Astrocyte of the cerebellum (primary cell): Measurements from ENCODE around the gene SUDS3.
A peak's percentile ranks its signal among the peaks of the same experiment; 100 is the strongest.

Experiments
- DNase-seq: peaks from one replicate; pipeline ENCODE4 v3.0.0-alpha.2; 2011; ENCODE audit warnings: low read depth
- H3K4me3 ChIP-seq: 2 replicates; pipeline ENCODE4 v1.5.1; 2011; ENCODE audit warnings: mild to moderate bottlenecking, low read depth, low read length, moderate library complexity
- in situ Hi-C: cut with HindIII; loops from 2 replicates; pipeline ENCODE4 v1.10.0; 2017; ENCODE audit warnings: low sequenced_read_pairs
- TF ChIP-seq, protein P1 (sequence below): IDR thresholded peaks from 2 replicates; pipeline ENCODE4 v1.5.1; 2012; ENCODE audit warnings: low read length, low read depth, moderate library complexity, mild to moderate bottlenecking; ENCODE audit errors: missing control alignments

SUDS3 gene

DNA sequence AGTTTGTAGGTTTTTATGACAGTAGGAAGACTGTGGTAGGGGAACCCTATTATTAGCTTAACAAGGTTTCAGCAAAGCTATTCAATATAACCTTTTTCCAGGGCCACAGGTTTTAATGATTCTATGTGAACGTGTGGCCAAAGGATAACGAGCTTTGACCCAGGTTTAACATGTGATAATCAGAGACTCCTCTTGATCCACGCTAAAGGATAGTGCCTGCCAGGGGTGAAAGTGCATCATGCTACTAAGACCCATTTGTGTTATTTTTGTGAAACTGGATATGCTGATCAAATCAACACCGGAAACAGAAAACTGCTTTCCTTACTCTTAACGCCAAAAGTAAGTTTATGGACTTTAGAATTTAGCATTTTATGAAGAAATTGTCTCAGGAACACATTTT is 2.7 kb upstream of the SUDS3 start:
- in situ Hi-C loops, result no loop called here
- no peak for DNase-seq
- TF ChIP-seq, protein P1, sequence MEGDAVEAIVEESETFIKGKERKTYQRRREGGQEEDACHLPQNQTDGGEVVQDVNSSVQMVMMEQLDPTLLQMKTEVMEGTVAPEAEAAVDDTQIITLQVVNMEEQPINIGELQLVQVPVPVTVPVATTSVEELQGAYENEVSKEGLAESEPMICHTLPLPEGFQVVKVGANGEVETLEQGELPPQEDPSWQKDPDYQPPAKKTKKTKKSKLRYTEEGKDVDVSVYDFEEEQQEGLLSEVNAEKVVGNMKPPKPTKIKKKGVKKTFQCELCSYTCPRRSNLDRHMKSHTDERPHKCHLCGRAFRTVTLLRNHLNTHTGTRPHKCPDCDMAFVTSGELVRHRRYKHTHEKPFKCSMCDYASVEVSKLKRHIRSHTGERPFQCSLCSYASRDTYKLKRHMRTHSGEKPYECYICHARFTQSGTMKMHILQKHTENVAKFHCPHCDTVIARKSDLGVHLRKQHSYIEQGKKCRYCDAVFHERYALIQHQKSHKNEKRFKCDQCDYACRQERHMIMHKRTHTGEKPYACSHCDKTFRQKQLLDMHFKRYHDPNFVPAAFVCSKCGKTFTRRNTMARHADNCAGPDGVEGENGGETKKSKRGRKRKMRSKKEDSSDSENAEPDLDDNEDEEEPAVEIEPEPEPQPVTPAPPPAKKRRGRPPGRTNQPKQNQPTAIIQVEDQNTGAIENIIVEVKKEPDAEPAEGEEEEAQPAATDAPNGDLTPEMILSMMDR, result no peak
- peak overlapping the region; percentile 90 for H3K4me3 ChIP-seq

DNA sequence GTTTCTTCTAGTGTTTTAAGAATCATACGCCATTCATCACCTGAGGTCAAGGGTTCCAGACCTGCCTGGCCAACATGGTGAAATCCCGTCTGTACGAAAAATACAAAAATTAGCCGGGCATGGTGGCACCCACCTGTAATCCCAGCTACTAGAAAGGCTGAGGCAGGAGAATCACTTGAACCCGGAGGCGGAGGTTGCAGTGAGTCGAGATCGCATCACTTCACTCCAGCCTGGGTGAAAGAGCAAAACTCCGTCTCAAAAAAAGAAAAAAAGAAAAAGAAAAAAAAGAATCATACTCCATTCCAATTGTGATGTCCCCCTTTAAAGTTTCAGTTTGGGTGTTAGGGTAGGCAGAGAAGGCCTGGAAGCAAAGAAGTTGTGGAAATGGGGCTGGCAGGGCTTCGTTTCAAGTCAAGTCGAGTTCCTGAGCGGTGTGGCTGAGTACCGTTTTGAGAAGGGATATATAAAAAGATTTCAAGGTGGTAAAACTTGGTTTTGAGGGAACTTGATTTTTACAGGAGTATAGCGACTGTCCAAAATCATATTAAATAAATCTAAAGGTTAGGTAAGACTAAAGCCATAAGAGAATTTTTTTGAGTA is 2.1 kb upstream of the SUDS3 start:
- TF ChIP-seq, protein P1, result no peak
- H3K4me3 ChIP-seq, result no peak overlapping the region
- in situ Hi-C loops, result no loop called here
- DNase-seq, result no peak

- in situ Hi-C loops, result loop anchor here (5.0 kb wide), 1 partner anchor 193 kb away; no protein-coding TSS in a partner anchor
- TF ChIP-seq, protein P1, result no peak
- H3K4me3 ChIP-seq, result no peak overlapping the region
Observed at GRCh38 chr12:118374909-118375308, 1.4 kb upstream of the SUDS3 start.

DNA sequence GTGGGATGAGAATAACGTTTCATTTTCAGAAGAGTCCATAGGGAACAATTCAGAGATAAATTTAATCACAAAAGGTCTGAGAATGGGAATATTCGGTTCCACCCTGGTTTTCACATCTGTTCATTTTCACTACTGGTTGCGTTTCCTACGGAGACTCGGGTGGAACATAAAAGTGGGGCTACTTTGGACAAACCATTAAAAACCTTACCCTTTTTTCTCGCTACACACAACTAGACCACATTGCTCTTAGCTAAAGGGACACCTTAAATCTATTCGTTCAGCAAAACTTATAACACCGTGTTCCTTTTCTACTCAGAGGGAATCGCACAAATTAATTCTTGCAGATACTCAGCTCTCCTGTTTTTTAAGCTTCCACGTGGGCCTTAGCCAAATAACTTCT is 1.0 kb upstream of the SUDS3 start:
- in situ Hi-C loops, result loop anchor here (5.0 kb wide), 1 partner anchor 193 kb away; no protein-coding TSS in a partner anchor
- TF ChIP-seq, protein P1, result no peak
- no peak for DNase-seq
- no peak overlapping the region for H3K4me3 ChIP-seq

More at GRCh38 chr12:118374909-118375308, 1.4 kb upstream of the SUDS3 start:
- DNase-seq, result no peak

DNA sequence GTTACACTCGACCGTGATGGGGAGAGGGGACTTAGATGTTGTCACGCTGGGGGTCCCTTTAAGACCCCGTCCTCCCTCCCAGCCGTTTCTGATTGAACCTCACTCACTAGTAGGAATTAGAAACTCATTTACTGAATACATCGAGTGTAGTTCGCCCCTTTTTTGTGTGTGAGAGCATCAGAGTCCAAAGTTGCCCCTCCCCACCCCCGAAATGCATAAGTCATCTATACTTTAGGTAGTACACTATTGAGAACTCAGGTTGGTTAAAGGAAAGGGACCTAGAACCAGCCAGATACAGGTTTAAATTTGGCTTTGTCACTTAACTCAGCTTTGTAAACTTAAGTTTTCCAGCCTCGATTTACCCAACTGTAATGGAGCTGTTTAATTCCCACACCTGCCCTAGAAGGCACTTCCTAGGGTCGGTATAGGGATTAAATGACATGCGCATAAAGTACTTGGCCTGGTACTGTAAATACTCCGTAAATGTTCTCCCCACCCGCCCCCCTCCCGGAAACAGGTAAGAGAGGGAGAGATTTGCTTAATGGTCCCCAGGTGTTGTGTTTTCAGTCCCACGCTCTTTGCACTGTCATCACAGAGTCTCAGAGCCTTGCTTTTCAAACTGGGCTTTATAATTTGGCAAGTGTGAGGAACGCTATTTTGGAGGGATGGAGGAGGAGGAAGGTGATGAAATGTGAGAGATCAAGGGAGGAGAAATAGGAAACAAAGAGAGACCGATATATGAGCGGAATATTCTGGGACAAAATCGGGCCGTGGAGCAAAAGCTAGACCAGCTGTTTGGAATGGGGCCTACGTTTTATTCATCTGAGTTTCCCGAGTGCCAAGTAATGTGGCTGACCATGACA is 897 bp downstream of the SUDS3 start:
- no peak for DNase-seq
- TF ChIP-seq, protein P1, result no peak
- H3K4me3 ChIP-seq, result peak overlapping the region; percentile 86

GRCh38 chr12:118377884-118378470 is 1.6 kb downstream of the SUDS3 start:
- TF ChIP-seq, protein P1, result peak; percentile 84
- H3K4me3 ChIP-seq, result peak overlapping the region; percentile 86
- DNase-seq, result peak; percentile 40
- in situ Hi-C loops, result loop anchor here (5.0 kb wide), 1 partner anchor 196 kb away; no protein-coding TSS in a partner anchor

More for the DNA sequence above, 897 bp downstream of the SUDS3 start:
- in situ Hi-C loops, result loop anchor here (5.0 kb wide), 1 partner anchor 195 kb away; no protein-coding TSS in a partner anchor
